B cell (primary cell): ENCODE data around the gene DLK1. TPM values are rescaled to one million over a fixed set of nuclear protein-coding genes. Genes with fewer than 3 reads are reported as not detected.

Experiments used
- ATAC-seq: fragments of 200-7000 bp; cut with Tn5 transposase; one replicate; pipeline ENCODE4 v1.10.0; 2021; ENCODE audit warnings: low read depth, mild to moderate bottlenecking, moderate number of reproducible peaks, moderate library complexity
- CTCF ChIA-PET: fragments of 350-600 bp; sonication (Branson Sonifier 250); formaldehyde crosslinking; loops from one replicate; lab custom pipeline; 2021; ENCODE audit warnings: antibody characterized with exemption, inconsistent platforms; lab: Charles Lee
- POLR2A ChIA-PET: fragments of 350-600 bp; sonication (Branson Sonifier 250); formaldehyde crosslinking; loops from one replicate; lab custom pipeline; 2021; ENCODE audit warnings: antibody characterized with exemption; lab: Charles Lee
- DNase-seq: peaks from one replicate; pipeline ENCODE4 v3.0.0; 2013
- H2AFZ ChIP-seq: 2 replicates; pipeline ENCODE4 v1.6.1; 2012; ENCODE audit warnings: mild to moderate bottlenecking, low read depth, low read length; ENCODE audit not compliant: insufficient read depth, poor library complexity, severe bottlenecking
- H3K27ac ChIP-seq, 2 donors: 1 replicate in 1 of 2; 2 replicates in 1 of 2; pipeline ENCODE4 v1.5.1; 2012 to 2013; ENCODE audit warnings: low read length in 2 of 2, mild to moderate bottlenecking in 2 of 2, moderate library complexity in 1 of 2
- H3K27me3 ChIP-seq, 4 experiments: fragments of 200-600 bp in 1 of 4; sonication (generic) in 1 of 4; replicated peaks in 1 of 4; 1 replicate in 2 of 4; 2 replicates in 2 of 4; pipeline versions ENCODE4 v1.6.1 to v1.7.0; 2013 to 2016; ENCODE audit warnings: low read length in 3 of 4, mild to moderate bottlenecking in 2 of 4, mixed read lengths in 1 of 4, moderate library complexity in 1 of 4; ENCODE audit not compliant: insufficient read depth in 4 of 4, control insufficient read depth in 3 of 4; ENCODE audit errors: control extremely low read depth in 1 of 4
- H3K36me3 ChIP-seq, 2 experiments: replicated peaks in 1 of 2; 1 replicate in 1 of 2; 2 replicates in 1 of 2; pipeline versions ENCODE4 v1.6.1 to v1.7.1; 2013; ENCODE audit warnings: low read length in 1 of 2; ENCODE audit not compliant: insufficient read depth in 2 of 2, control insufficient read depth in 1 of 2; ENCODE audit errors: control extremely low read depth in 1 of 2, extremely low read depth in 1 of 2
- H3K4me1 ChIP-seq, 2 donors: fragments of 200-600 bp in 1 of 2; sonication (generic) in 1 of 2; 1 replicate in 1 of 2; 2 replicates in 1 of 2; pipeline versions ENCODE4 v1.5.1 to v1.6.1; 2013 to 2017; ENCODE audit warnings: low read length in 2 of 2; ENCODE audit not compliant: control insufficient read depth in 2 of 2, insufficient read depth in 2 of 2
- H3K4me2 ChIP-seq: replicated peaks from 2 replicates; pipeline ENCODE3; 2012; ENCODE audit warnings: mild to moderate bottlenecking, low read depth, low read length; ENCODE audit not compliant: poor library complexity, severe bottlenecking
- H3K4me3 ChIP-seq, 5 experiments: fragments of 200-600 bp in 1 of 5; sonication (generic) in 1 of 5; 1 replicate in 3 of 5; 2 replicates in 2 of 5; pipeline versions ENCODE4 v1.5.1 to v1.7.0; 2011 to 2016; ENCODE audit warnings: low read length in 4 of 5, mild to moderate bottlenecking in 4 of 5, low read depth in 2 of 5, control low read depth in 1 of 5, moderate library complexity in 1 of 5; ENCODE audit not compliant: insufficient read depth in 1 of 5; ENCODE audit errors: control extremely low read depth in 1 of 5, extremely low read depth in 1 of 5
- H3K79me2 ChIP-seq: fragments of 200-600 bp; sonication (generic); one replicate; pipeline ENCODE4 v1.6.0; 2016; ENCODE audit warnings: low read length; ENCODE audit not compliant: control insufficient read depth, insufficient read depth
- H3K9ac ChIP-seq: fragments of 200-600 bp; sonication (generic); 2 replicates; pipeline ENCODE4 v1.6.1; 2017; ENCODE audit warnings: mild to moderate bottlenecking, low read length, moderate library complexity
- H3K9me3 ChIP-seq, 3 donors: one replicate each; pipeline versions ENCODE4 v1.6.1 to v1.7.1; 2013; ENCODE audit warnings: low read length in 2 of 3; ENCODE audit not compliant: control insufficient read depth in 2 of 3, insufficient read depth in 1 of 3; ENCODE audit errors: control extremely low read depth in 1 of 3
- H4K20me1 ChIP-seq: 2 replicates; pipeline ENCODE4 v1.6.0; 2012; ENCODE audit warnings: mild to moderate bottlenecking, low read length; ENCODE audit not compliant: insufficient read depth, control insufficient read depth, poor library complexity, severe bottlenecking
- H3K27ac Mint-ChIP-seq: one replicate; pipeline ENCODE4 v1.8.0; 2021; ENCODE audit warnings: mixed read lengths
- H3K27me3 Mint-ChIP-seq: one replicate; pipeline ENCODE4 v1.8.0; 2021; ENCODE audit warnings: mixed read lengths
- H3K4me1 Mint-ChIP-seq: one replicate; pipeline ENCODE4 v1.8.0; 2021; ENCODE audit warnings: mixed read lengths
- H3K4me3 Mint-ChIP-seq: one replicate; pipeline ENCODE4 v1.8.0; 2021; ENCODE audit warnings: mixed read lengths
- H3K9me3 Mint-ChIP-seq: one replicate; pipeline ENCODE4 v1.8.0; 2022; ENCODE audit warnings: mixed read lengths; ENCODE audit not compliant: insufficient read depth
- CTCF ChIP-seq: fragments of 200-600 bp; IDR thresholded peaks from one replicate; pipeline ENCODE4 v1.8.0; 2022; ENCODE audit warnings: antibody characterized with exemption, mild to moderate bottlenecking
- EZH2 ChIP-seq: IDR thresholded peaks from 2 replicates; pipeline ENCODE4 v1.6.1; 2012; ENCODE audit warnings: borderline replicate concordance, low read depth, mild to moderate bottlenecking, moderate library complexity, low read length; ENCODE audit not compliant: insufficient read depth, poor library complexity, severe bottlenecking
- WGBS: methylation state at CpG from one replicate; pipeline ENCODE4 v1.1.5; 2013; ENCODE audit warnings: missing lambda C conversion rate; ENCODE audit not compliant: insufficient coverage; 5-methylcytosine and 5-hydroxymethylcytosine counted together
- intact Hi-C: fragments of 100-400 bp; cut with micrococcal nuclease; formaldehyde crosslinking; loops from one replicate; pipeline ENCODE4 v1.10.0; 2022
- polyA plus RNA-seq: library from polyadenylated mRNA; depleted of rRNA; stranded (reverse); fragments of >200 nt; gene quantifications from 2 replicates; pipeline ENCODE4 v1.2.3, GENCODE V29; 2012
- total RNA-seq, 2 donors: library from RNA; stranded (reverse); fragments of 120-200 nt in 1 of 2; gene quantifications; 1 replicate in 1 of 2; 2 replicates in 1 of 2; pipeline versions ENCODE4 v1.2.3 to v1.2.4, GENCODE V29; 2013 to 2022

The DLK1 gene
- total and polyA plus RNA-seq, 2 donors (not counting 1 experiment from before 2014, with no cell fraction given) = not detected

DNA sequence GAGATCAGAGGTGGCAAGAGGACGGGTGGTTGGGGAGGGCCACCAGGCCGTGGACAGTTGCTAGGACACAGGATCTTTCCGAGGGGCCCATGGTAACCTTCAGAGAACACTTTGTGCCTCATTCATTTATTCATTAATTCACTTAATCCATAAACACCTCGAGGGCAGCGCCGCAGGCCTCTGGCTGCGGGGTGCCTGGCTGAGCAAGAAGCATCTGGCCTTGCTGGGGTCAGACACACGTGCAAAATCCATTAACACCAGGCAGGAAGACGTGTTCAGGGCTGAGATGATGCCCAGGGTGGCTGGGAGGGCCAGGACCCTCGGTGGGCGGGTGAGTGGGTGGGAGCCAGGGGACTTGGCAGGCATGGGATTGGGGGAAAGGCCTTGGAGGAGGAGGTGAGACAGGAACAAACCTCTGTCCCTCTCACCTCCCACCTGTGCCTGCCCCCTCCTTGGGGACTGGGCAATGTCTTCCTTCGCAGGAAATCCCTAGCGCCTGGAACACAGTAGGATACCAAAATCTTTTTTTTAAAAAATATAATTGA lies 6.6 kb upstream of the DLK1 start:
- H3K27me3 Mint-ChIP-seq = peaks cover 25% of the 10 kb centered on the region
- Histone ChIP-seq H3K4me2 (no peak overlapping the region), H3K27me3 (peaks cover 0 to 19% (median 1%) of the 10 kb centered on the region in 4 experiments), H3K27ac (no peak overlapping the region), H3K4me3 (no peak overlapping the region), H3K9ac (no peak overlapping the region), H3K36me3 (no peaks in the 10 kb centered on the region), H3K4me1 (no peaks in the 10 kb centered on the region), H4K20me1 (no peaks in the 10 kb centered on the region), H2AFZ (no peak overlapping the region), H3K9me3 (peaks cover 0 to 20% (median 0%) of the 10 kb centered on the region in 3 donors), H3K79me2 (no peaks in the 10 kb centered on the region)
- 81% methylated on average over 8 of the region's 13 CpGs for WGBS
- peaks cover 2% of the 10 kb centered on the region for H3K9me3 Mint-ChIP-seq
- ATAC-seq (no peak), DNase-seq (no peak)
- POLR2A ChIA-PET = no interaction called here
- H3K27ac Mint-ChIP-seq = no peak overlapping the region
- TF ChIP-seq CTCF = no peak
- TF ChIP-seq EZH2 = no peak
- intact Hi-C loops = no loop called here
- peaks cover 4% of the 10 kb centered on the region for H3K4me1 Mint-ChIP-seq
- CTCF ChIA-PET = no interaction called here
- no peak overlapping the region for H3K4me3 Mint-ChIP-seq

DNA sequence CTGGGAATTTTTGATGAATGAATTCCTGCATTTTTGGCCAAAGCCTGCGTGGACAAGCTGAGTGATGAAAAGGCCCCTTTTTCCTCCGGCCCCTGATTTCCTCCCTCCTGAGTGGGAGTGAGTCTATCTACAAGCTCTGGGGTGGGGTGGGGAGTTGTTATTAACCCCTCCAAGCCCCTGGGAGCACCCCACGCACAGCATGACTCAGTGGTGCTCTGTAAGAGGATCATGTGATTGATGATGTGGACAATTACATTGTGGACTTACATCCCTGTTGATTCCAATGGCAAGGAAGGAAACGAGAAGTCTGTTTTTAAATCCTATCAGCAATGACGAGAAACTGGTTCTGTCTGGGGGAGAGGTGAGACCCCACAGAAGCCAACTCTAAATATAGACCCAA lies 5.1 kb upstream of the DLK1 start:
- ChIA-PET CTCF (no interaction called here), POLR2A (no interaction called here)
- intact Hi-C loops = no loop called here
- no peak for ATAC-seq
- no peaks in the 10 kb centered on the region for H3K36me3 ChIP-seq
- peaks cover 35% of the 10 kb centered on the region for H3K27me3 Mint-ChIP-seq
- 82% methylated on average over 2 of the region's 5 CpGs for WGBS
- H3K4me3 ChIP-seq = no peak overlapping the region
- H3K4me2 ChIP-seq = no peak overlapping the region
- peaks cover 0 to 22% (median 3%) of the 10 kb centered on the region in 4 experiments for H3K27me3 ChIP-seq
- no peaks in the 10 kb centered on the region for H3K79me2 ChIP-seq
- H3K27ac ChIP-seq = no peak overlapping the region
- no peak for TF ChIP-seq CTCF
- TF ChIP-seq EZH2 = no peak
- peaks cover 0 to 14% (median 0%) of the 10 kb centered on the region in 3 donors for H3K9me3 ChIP-seq
- no peaks in the 10 kb centered on the region for H4K20me1 ChIP-seq
- H3K4me1 ChIP-seq = no peaks in the 10 kb centered on the region
- H3K4me3 Mint-ChIP-seq = no peak overlapping the region
- no peak overlapping the region for H3K9ac ChIP-seq
- H3K27ac Mint-ChIP-seq = no peak overlapping the region
- H3K9me3 Mint-ChIP-seq = no peaks in the 10 kb centered on the region
- no peak overlapping the region for H2AFZ ChIP-seq
- no peak for DNase-seq
- H3K4me1 Mint-ChIP-seq = no peaks in the 10 kb centered on the region
